GM12892 (cell line): Measurements from ENCODE around the gene SOX9.
A peak's percentile ranks its signal among the peaks of the same experiment; 100 is the strongest.

Source experiments
- DNase-seq: peaks from one replicate; pipeline ENCODE4 v3.0.0; 2011; ENCODE audit not compliant: insufficient read length
- FAIRE-seq: peaks from 2 replicates; lab custom pipeline; 2011; peaks lifted over from hg19 to GRCh38; lab: Jason Lieb, UNC
- POLR2A ChIP-seq: IDR thresholded peaks from 2 replicates; pipeline ENCODE4 v1.6.1; 2011; ENCODE audit warnings: low read depth, low read length, control low read depth
- POLR2AphosphoS5 ChIP-seq: IDR thresholded peaks from 2 replicates; pipeline ENCODE4 v1.6.1; 2011; ENCODE audit warnings: low read depth, low read length, control low read depth
- TAF1 ChIP-seq: IDR thresholded peaks from 2 replicates; pipeline ENCODE4 v1.6.1; 2011; ENCODE audit warnings: low read depth, mild to moderate bottlenecking, control low read depth, low read length, borderline replicate concordance

The SOX9 gene

DNA sequence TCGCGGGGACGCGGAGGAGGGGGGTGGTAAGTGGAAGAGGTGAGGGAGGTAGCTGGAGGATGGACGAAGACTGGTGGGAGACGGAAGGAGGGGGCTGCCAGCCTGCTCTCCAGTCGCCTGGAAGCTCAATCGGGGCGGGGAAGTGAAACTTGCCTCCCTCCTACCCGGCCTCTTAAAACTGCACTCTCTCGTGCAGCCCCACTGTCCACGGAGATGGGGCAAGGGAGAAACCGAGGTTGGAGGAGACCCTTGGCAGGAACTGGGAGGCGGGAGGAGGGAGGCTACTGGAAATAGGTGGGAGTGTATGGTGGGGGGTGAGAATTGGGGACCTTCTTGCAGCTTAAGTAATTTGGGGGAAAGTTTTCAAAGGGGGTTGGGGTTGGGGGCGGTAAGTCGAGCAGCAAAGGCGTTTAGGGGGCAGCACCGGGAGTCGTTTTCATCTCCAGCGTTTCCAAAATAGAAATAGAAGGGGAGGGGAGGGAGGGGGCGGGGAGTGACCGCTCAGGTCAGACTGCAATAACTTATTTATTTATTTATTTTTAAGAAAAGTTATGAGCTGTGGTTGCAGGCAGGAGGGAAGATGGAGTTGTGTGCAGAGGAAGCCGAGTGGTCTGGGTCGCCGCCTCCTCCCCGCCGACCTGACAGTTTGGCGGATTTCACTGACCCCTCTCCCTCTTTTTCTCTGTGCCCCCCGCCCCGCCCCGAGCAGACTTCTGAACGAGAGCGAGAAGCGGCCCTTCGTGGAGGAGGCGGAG, 1.4 kb downstream of the SOX9 start:
- FAIRE-seq (no peak), DNase-seq (no peak)

DNA sequence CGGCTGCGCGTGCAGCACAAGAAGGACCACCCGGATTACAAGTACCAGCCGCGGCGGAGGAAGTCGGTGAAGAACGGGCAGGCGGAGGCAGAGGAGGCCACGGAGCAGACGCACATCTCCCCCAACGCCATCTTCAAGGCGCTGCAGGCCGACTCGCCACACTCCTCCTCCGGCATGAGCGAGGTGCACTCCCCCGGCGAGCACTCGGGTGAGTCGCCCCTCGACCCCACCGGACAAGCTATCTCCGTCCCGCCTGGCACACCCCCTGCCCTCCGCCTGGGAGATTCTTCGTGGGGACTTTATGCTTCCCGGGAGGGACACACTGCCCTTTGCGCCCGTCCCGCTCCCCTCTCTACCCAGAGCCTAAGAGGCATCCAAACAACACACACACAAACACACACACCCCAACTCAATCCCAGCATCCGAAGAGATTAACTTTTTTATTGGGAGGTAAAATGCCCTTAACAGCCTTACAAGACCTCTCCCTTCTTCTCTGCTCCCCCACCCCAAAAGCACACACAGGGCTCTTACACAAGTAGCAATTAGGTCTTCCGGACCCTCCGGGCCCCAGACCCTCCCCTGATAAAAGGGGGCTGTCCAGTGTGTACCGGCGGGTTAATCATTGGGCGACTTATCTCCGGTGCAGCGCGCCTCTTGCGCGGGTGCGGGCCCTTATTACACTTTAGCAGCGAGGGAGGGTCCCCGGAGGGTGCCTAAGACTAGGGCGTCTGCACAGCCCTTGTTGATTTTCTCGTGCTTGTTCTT, 2.1 kb downstream of the SOX9 start:
- TF ChIP-seq TAF1 (no peak), POLR2AphosphoS5 (no peak), POLR2A (no peak; the same call in 1 of the 2 replicates)
- DNase-seq (peak; percentile 55), FAIRE-seq (no peak)

More for the DNA sequence above, 1.4 kb downstream of the SOX9 start:
- TF ChIP-seq POLR2AphosphoS5 (no peak), POLR2A (no peak), TAF1 (no peak)

DNA sequence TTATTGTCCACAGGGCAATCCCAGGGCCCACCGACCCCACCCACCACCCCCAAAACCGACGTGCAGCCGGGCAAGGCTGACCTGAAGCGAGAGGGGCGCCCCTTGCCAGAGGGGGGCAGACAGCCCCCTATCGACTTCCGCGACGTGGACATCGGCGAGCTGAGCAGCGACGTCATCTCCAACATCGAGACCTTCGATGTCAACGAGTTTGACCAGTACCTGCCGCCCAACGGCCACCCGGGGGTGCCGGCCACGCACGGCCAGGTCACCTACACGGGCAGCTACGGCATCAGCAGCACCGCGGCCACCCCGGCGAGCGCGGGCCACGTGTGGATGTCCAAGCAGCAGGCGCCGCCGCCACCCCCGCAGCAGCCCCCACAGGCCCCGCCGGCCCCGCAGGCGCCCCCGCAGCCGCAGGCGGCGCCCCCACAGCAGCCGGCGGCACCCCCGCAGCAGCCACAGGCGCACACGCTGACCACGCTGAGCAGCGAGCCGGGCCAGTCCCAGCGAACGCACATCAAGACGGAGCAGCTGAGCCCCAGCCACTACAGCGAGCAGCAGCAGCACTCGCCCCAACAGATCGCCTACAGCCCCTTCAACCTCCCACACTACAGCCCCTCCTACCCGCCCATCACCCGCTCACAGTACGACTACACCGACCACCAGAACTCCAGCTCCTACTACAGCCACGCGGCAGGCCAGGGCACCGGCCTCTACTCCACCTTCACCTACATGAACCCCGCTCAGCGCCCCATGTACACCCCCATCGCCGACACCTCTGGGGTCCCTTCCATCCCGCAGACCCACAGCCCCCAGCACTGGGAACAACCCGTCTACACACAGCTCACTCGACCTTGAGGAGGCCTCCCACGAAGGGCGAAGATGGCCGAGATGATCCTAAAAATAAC, 3.0 kb downstream of the SOX9 start:
- TF ChIP-seq POLR2A (no peak), POLR2AphosphoS5 (no peak), TAF1 (no peak)
- no peak for DNase-seq
- no peak for FAIRE-seq

DNA sequence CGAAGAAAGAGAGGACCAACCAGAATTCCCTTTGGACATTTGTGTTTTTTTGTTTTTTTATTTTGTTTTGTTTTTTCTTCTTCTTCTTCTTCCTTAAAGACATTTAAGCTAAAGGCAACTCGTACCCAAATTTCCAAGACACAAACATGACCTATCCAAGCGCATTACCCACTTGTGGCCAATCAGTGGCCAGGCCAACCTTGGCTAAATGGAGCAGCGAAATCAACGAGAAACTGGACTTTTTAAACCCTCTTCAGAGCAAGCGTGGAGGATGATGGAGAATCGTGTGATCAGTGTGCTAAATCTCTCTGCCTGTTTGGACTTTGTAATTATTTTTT, 3.6 kb downstream of the SOX9 start:
- DNase-seq: no peak
- no peak for TF ChIP-seq POLR2AphosphoS5
- TF ChIP-seq TAF1: no peak
- TF ChIP-seq POLR2A: no peak
- no peak for FAIRE-seq

DNA sequence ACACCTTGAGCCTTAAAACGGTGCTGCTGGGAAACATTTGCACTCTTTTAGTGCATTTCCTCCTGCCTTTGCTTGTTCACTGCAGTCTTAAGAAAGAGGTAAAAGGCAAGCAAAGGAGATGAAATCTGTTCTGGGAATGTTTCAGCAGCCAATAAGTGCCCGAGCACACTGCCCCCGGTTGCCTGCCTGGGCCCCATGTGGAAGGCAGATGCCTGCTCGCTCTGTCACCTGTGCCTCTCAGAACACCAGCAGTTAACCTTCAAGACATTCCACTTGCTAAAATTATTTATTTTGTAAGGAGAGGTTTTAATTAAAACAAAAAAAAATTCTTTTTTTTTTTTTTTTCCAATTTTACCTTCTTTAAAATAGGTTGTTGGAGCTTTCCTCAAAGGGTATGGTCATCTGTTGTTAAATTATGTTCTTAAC, 4.4 kb downstream of the SOX9 start:
- no peak for TF ChIP-seq TAF1
- no peak for TF ChIP-seq POLR2A
- no peak for TF ChIP-seq POLR2AphosphoS5
- FAIRE-seq: no peak

DNA sequence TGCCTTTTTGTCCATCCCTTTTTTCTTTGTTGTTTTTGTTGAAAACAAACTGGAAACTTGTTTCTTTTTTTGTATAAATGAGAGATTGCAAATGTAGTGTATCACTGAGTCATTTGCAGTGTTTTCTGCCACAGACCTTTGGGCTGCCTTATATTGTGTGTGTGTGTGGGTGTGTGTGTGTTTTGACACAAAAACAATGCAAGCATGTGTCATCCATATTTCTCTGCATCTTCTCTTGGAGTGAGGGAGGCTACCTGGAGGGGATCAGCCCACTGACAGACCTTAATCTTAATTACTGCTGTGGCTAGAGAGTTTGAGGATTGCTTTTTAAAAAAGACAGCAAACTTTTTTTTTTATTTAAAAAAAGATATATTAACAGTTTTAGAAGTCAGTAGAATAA, 4.9 kb downstream of the SOX9 start:
- DNase-seq (no peak), FAIRE-seq (no peak)
- TF ChIP-seq TAF1 (no peak), POLR2A (no peak), POLR2AphosphoS5 (no peak)

More for the DNA sequence above, 4.4 kb downstream of the SOX9 start:
- DNase-seq: no peak

DNA sequence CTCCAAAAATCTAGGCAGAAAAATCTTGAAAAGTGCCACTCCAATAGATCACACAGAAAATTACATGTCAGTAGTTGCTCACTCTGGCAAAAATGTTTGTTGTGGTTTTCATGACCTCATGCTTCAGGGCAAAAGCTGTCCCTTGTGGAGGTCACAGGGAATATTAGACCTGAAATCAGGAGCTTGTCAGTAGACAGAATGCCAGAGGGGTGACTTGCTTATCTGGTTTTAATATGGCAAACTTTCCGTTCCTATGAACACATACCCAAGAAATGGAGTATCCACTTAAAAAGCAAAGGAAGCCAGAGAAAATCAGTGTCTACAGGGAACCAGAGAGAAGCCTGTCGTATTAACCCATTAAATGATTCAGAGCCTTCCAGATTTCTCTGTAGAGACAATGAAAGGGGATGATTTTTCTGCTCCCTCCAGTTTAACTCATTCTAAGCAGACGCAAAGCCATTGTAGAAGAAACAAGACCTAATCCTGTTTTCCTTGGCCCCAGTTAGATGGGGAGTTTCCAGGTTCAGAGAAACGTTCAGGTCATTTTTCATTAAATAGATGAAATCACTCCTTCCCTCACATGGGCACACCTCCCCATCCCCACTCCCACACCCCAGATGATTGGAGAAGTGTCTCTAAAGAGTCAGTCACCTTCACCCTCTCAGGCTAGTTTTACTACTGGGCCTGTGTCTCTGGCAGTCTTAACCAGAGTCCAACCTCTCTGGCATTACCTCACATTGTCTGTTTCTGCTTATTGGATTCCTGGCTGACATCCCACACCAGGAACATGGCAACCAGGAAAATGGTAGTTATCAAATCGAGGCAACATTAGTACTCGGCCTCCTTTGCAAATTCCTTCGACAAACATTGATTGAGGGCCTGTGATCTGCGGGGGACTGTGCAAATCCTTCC, 6.0 kb downstream of the SOX9 start:
- DNase-seq: no peak
- no peak for FAIRE-seq
- TF ChIP-seq TAF1: no peak
- peak; percentile 55 for TF ChIP-seq POLR2A
- TF ChIP-seq POLR2AphosphoS5: peak; percentile 57

DNA sequence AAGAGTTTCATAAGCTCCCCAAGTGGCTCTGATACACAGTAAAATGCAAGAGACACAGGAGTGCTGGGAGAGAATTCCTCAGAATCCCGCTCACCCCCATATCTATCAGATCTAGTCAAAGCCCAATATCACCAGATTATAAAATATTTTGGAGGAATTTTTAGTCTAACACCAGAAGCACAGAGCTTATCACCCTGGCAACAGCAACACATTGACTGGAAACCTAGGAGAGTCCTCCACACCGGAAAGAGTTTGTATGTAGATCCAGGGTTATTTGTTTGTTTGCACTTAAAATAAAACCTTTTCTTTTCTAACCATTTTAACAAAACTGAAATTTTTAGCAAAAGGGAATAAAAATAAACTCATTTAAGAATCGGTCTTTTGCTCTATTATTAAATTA, 7.2 kb downstream of the SOX9 start:
- TF ChIP-seq TAF1: no peak
- no peak for TF ChIP-seq POLR2AphosphoS5
- no peak for TF ChIP-seq POLR2A
- FAIRE-seq (no peak), DNase-seq (no peak)

DNA sequence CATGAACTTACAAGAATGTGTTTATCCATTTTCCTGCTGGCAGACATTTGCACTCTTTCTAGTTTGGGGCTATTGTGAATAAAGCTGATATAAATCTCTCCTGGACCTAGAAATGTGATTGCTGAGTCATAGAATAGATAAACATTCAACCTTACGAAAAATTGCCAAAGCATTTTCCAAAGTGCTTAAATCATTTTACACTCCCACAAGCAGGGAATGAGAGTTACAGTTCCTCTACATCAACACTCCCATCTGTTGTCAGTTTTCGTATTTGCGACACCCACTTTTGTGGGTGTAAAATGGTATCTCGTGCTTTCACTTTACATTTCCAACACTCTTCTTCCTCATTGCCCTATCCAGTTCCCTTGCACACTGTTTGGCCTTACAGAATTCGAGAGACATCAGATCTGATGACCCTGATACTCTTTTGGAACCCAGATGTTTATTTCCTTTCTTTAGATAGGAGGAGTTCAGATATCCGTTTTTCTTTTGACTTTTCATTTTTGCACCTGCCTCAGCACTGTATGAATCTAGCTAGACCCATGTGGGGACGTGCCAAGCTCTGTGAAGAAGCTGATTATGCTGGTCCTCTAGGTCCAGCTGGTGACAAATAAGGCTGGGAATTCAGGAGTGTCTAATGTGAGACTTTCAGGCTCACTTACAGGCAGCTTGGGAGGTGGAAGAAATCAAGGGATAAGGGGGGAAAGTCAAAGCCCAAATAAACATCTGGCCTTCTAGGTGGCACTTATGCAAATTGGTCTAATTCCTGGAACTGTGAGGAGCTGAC, 14.0 kb downstream of the SOX9 start:
- no peak for TF ChIP-seq POLR2A
- FAIRE-seq (no peak), DNase-seq (no peak)
